Stimulated activated CD8-positive, alpha-beta memory T cell treated with anti-CD3 and anti-CD28 coated beads, Interleukin-4, amount 100 ng/mL, for 48 hours (primary cell): ENCODE measurements around the gene GLOD5.

Experiments used
- DNase-seq: peaks from one replicate; pipeline ENCODE4 v3.0.0-alpha.2; 2020

GLOD5 gene

GRCh38 chrX:48769230-48769629 lies 7.7 kb downstream of the GLOD5 start:
- no peak for DNase-seq

GRCh38 chrX:48770296-48770695 lies 8.7 kb downstream of the GLOD5 start:
- no peak for DNase-seq

- DNase-seq: no peak
These were observed 11.1 kb downstream of the GLOD5 start for GRCh38 chrX:48772602-48773001.

- DNase-seq: no peak
These were observed 15.4 kb downstream of the GLOD5 start for GRCh38 chrX:48776818-48777439.

- DNase-seq: no peak
These were observed 17.9 kb downstream of the GLOD5 start for GRCh38 chrX:48779399-48779798.

GRCh38 chrX:48781705-48782104 lies 20.2 kb downstream of the GLOD5 start:
- no peak for DNase-seq

GRCh38 chrX:48782216-48782615 lies 20.7 kb downstream of the GLOD5 start:
- no peak for DNase-seq

- no peak for DNase-seq
These were observed 21.2 kb downstream of the GLOD5 start for GRCh38 chrX:48782795-48783194.

- DNase-seq: no peak
These were observed 23.2 kb downstream of the GLOD5 start for GRCh38 chrX:48784726-48785125.

GRCh38 chrX:48785186-48785539 lies 23.6 kb downstream of the GLOD5 start:
- DNase-seq: no peak

GRCh38 chrX:48785540-48786214 lies 24.1 kb downstream of the GLOD5 start:
- DNase-seq: no peak

GRCh38 chrX:48786341-48786800 lies 24.8 kb downstream of the GLOD5 start, which contains the start of gene GATA1:
Gene GATA1, plus strand, starts transcription at chrX:48786590. Its CDS starts 4,520 bp downstream, at chrX:48791110.
- DNase-seq: no peak

GRCh38 chrX:48786825-48787504 lies 25.4 kb downstream of the GLOD5 start:
- no peak for DNase-seq

GRCh38 chrX:48787505-48788443 lies 26.2 kb downstream of the GLOD5 start:
- DNase-seq: no peak

- no peak for DNase-seq
These were observed 28.0 kb downstream of the GLOD5 start for GRCh38 chrX:48789366-48790220.

- no peak for DNase-seq
These were observed 28.9 kb downstream of the GLOD5 start for GRCh38 chrX:48790477-48790876.

GRCh38 chrX:48791063-48791820 lies 29.7 kb downstream of the GLOD5 start:
- DNase-seq: no peak

- DNase-seq: no peak
These were observed 30.7 kb downstream of the GLOD5 start for GRCh38 chrX:48792219-48792618.

GRCh38 chrX:48793935-48794334 lies 32.4 kb downstream of the GLOD5 start:
- no peak for DNase-seq

GRCh38 chrX:48794340-48794910 lies 32.9 kb downstream of the GLOD5 start:
- DNase-seq: no peak
